Measurements from ENCODE around the gene CARD9.
"Not testable (repeated sequence)": the region's sequence is repeated elsewhere in the genome, so short reads cannot be mapped to it uniquely, and the experiment has no call there.

Gene CARD9

GRCh38 chr9:136333045-136333444, 40.4 kb downstream of the CARD9 start:
- no peak for DNase-seq

GRCh38 chr9:136332482-136332983, 40.9 kb downstream of the CARD9 start:
- DNase-seq = no peak

GRCh38 chr9:136331556-136332481, 41.6 kb downstream of the CARD9 start:
- no peak for DNase-seq

- DNase-seq = no peak
Observed at GRCh38 chr9:136331030-136331429, 42.4 kb downstream of the CARD9 start.

GRCh38 chr9:136330406-136330990, 43.0 kb downstream of the CARD9 start:
- DNase-seq = no peak

- DNase-seq = no peak
Observed at GRCh38 chr9:136329636-136330405, 43.6 kb downstream of the CARD9 start.

- no peak for DNase-seq
Observed at GRCh38 chr9:136329211-136329627, 44.2 kb downstream of the CARD9 start.

GRCh38 chr9:136328622-136329041, 44.8 kb downstream of the CARD9 start:
- no peak for DNase-seq

GRCh38 chr9:136328011-136328621, 45.4 kb downstream of the CARD9 start:
- no peak for DNase-seq

GRCh38 chr9:136327304-136327974, 46.0 kb downstream of the CARD9 start, which contains the start of gene GPSM1:
GPSM1 (plus strand) TSS chr9:136327539; CDS start chr9:136327696, 157 bp downstream.
- no peak for DNase-seq

- no peak for DNase-seq
Observed at GRCh38 chr9:136326761-136327303, 46.6 kb downstream of the CARD9 start.

- DNase-seq = no peak
Observed at GRCh38 chr9:136326061-136326760, 47.3 kb downstream of the CARD9 start.

- no peak for DNase-seq
Observed at GRCh38 chr9:136325358-136325757, 48.1 kb downstream of the CARD9 start.

- no peak for DNase-seq
Observed at GRCh38 chr9:136324501-136325300, 48.8 kb downstream of the CARD9 start.

- no peak for DNase-seq
Observed at GRCh38 chr9:136323371-136323789, 50.1 kb downstream of the CARD9 start.

- no peak for DNase-seq
Observed at GRCh38 chr9:136322756-136323330, 50.6 kb downstream of the CARD9 start.

- DNase-seq = no peak
Observed at GRCh38 chr9:136321561-136321960, 51.9 kb downstream of the CARD9 start.

- DNase-seq = not testable (repeated sequence)
Observed at GRCh38 chr9:136320972-136321371, 52.5 kb downstream of the CARD9 start.

GRCh38 chr9:136319955-136320354, 53.5 kb downstream of the CARD9 start:
- not testable (repeated sequence) for DNase-seq

- not testable (repeated sequence) for DNase-seq
Observed at GRCh38 chr9:136319244-136319643, 54.2 kb downstream of the CARD9 start.
